A673 (cell line): ENCODE results near the gene MDFIC2. TPM values are rescaled to one million over a fixed set of nuclear protein-coding genes. Genes with fewer than 3 reads are reported as not detected.

Source experiments
- BruUV-seq: library from RNA; stranded (reverse); fragments of 400-500 nt; replicated peaks from 2 replicates; lab custom pipeline; 2021; lab: Mats Ljungman, UMichigan
- CTCF ChIA-PET: fragments of 300-600 bp; sonication (Branson Sonifier 250); formaldehyde crosslinking; loops from one replicate; lab custom pipeline; 2022; ENCODE audit warnings: antibody characterized with exemption; lab: Charles Lee
- POLR2A ChIA-PET: fragments of 300-600 bp; sonication (Branson Sonifier 250); formaldehyde crosslinking; loops from one replicate; lab custom pipeline; 2022; ENCODE audit warnings: antibody characterized with exemption; ENCODE audit not compliant: low non-redundant PET; lab: Charles Lee
- DNase-seq: peaks from one replicate; pipeline ENCODE4 v3.0.0-alpha.2; 2015; ENCODE audit warnings: low spot score
- H3K27ac ChIP-seq: fragments of 200-600 bp; sonication (generic); 2 replicates; pipeline ENCODE4 v1.5.1; 2016; ENCODE audit warnings: mixed run types, low read depth, mild to moderate bottlenecking, mixed read lengths, antibody characterized with exemption, low read length; ENCODE audit not compliant: poor library complexity, severe bottlenecking
- H3K27me3 ChIP-seq: fragments of 200-600 bp; sonication (generic); replicated peaks from 2 replicates; pipeline ENCODE4 v1.6.1; 2017; ENCODE audit warnings: mixed run types, low read depth, mild to moderate bottlenecking, mixed read lengths, antibody characterized with exemption, low read length; ENCODE audit not compliant: insufficient read depth, poor library complexity
- H3K36me3 ChIP-seq: fragments of 200-600 bp; sonication (generic); 2 replicates; pipeline ENCODE4 v1.6.1; 2016; ENCODE audit warnings: mixed run types, mild to moderate bottlenecking, mixed read lengths, antibody characterized with exemption, low read length; ENCODE audit not compliant: insufficient read depth, poor library complexity, severe bottlenecking
- H3K4me1 ChIP-seq: fragments of 200-600 bp; sonication (generic); 2 replicates; pipeline ENCODE4 v1.6.1; 2017; ENCODE audit warnings: mixed run types, mild to moderate bottlenecking, mixed read lengths, antibody characterized with exemption, low read length; ENCODE audit not compliant: insufficient read depth, poor library complexity, severe bottlenecking
- H3K4me3 ChIP-seq: fragments of 200-600 bp; sonication (generic); 2 replicates; pipeline ENCODE4 v1.5.1; 2016; ENCODE audit warnings: low read depth, mixed run types, mild to moderate bottlenecking, mixed read lengths, low read length; ENCODE audit not compliant: poor library complexity, severe bottlenecking
- H3K9me3 ChIP-seq: fragments of 200-600 bp; sonication (generic); 2 replicates; pipeline ENCODE4 v1.6.1; 2016; ENCODE audit warnings: mixed run types, low read depth, mild to moderate bottlenecking, mixed read lengths, antibody characterized with exemption, low read length; ENCODE audit not compliant: poor library complexity, severe bottlenecking
- EZH2 ChIP-seq: fragments of 200-600 bp; sonication (generic); IDR thresholded peaks from 2 replicates; pipeline ENCODE4 v1.6.1; 2017; ENCODE audit warnings: borderline replicate concordance, low read depth, mild to moderate bottlenecking, mixed read lengths, antibody characterized with exemption, low read length; ENCODE audit not compliant: poor library complexity, severe bottlenecking
- intact Hi-C: fragments of 100-400 bp; cut with micrococcal nuclease; formaldehyde crosslinking; loops from one replicate; pipeline ENCODE4 v1.10.0; 2022; ENCODE audit not compliant: unreplicated experiment
- total RNA-seq: library from RNA; stranded (reverse); gene quantifications from 2 replicates; pipeline ENCODE4 v1.2.3, GENCODE V29; 2021
- TF ChIP-seq, protein P1 (sequence below): fragments of 300-800, 200-600 bp; sonication (generic); conservative IDR thresholded peaks from 2 replicates; pipeline ENCODE4 v1.5.1; 2017; ENCODE audit warnings: low read depth, mild to moderate bottlenecking, antibody characterized with exemption, low read length, moderate library complexity, mixed read lengths

Gene MDFIC2
- total RNA-seq, 1 experiment from 2014 or later = not detected

DNA sequence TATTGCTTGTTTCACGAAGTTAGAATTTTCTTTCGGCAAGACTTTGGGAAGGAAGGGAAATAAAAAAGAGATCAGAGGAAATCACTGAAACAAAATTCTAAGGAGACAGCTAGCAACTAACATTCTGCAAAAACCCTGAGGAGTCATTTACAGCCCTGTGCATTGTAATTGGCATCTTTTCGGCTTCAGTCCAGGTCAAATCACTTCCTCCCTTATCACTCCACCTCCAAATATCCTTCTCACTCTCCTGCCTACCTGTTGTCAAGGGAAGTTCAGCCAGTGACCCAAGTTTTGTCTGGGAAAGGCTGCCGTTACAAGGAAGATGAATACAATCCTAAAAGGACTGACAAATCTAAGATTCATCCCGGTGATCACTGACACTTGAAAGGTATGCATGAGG lies 39.6 kb downstream of the MDFIC2 start:
- H3K27me3 ChIP-seq = no peaks in the 10 kb centered on the region
- no peak for DNase-seq
- POLR2A ChIA-PET = no interaction called here
- H3K4me1 ChIP-seq = no peaks in the 10 kb centered on the region
- no peak overlapping the region for H3K4me3 ChIP-seq
- CTCF ChIA-PET = no interaction called here
- H3K27ac ChIP-seq = no peak overlapping the region
- no peak for TF ChIP-seq EZH2
- TF ChIP-seq, protein P1, sequence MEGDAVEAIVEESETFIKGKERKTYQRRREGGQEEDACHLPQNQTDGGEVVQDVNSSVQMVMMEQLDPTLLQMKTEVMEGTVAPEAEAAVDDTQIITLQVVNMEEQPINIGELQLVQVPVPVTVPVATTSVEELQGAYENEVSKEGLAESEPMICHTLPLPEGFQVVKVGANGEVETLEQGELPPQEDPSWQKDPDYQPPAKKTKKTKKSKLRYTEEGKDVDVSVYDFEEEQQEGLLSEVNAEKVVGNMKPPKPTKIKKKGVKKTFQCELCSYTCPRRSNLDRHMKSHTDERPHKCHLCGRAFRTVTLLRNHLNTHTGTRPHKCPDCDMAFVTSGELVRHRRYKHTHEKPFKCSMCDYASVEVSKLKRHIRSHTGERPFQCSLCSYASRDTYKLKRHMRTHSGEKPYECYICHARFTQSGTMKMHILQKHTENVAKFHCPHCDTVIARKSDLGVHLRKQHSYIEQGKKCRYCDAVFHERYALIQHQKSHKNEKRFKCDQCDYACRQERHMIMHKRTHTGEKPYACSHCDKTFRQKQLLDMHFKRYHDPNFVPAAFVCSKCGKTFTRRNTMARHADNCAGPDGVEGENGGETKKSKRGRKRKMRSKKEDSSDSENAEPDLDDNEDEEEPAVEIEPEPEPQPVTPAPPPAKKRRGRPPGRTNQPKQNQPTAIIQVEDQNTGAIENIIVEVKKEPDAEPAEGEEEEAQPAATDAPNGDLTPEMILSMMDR = no peak
- BruUV-seq = no TSS peak
- H3K9me3 ChIP-seq = no peaks in the 10 kb centered on the region
- intact Hi-C loops = no loop called here
- no peaks in the 10 kb centered on the region for H3K36me3 ChIP-seq

DNA sequence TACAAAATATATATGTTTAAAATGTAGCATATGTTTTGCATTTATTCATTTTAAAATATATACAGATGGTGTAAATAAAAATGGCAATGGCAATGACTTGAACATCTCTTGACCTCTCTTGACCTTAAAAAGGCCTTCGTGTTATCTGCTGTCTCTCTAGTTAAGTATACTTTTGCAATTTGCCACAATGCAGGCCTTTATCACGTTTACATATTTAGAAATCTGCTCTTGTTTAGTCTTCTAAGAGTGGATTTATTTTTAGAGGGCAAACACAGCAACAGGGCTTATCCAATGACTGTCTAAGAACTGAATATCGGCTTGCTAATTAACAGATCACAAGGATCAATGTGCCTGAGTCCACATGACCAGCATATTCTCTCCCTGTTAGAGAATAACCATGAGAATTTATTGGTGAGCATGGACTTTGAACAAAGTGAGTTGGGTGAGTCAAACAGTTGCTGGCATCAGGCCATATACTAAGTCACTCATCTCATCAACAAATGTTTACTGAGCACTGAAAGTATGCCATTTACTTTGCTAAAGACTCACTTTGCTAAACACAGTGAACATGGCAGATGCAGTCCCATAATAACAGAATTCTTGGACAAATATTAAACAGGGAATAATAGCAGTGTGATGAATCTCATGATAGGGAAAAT lies 48.2 kb downstream of the MDFIC2 start:
- BruUV-seq = no TSS peak
- POLR2A ChIA-PET = no interaction called here

DNA sequence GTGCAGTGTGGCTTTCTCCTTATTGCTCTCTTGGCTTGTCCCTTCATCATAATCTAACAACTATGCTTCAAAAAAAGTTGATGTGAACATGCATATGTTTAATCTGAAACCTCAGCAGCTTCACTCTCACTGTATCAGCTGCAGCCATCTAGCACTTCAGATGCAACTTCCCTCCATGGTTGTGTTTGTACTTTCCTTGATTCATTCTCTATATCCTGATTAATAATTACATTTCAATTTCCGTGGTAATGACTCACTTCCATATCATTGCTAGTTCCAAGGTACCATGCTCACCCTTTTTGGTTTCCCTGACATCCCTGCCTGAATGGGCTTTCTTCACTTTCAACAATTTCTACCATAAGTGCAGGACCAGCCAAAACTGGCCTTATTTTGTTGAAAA lies 51.2 kb downstream of the MDFIC2 start:
- DNase-seq = no peak
- TF ChIP-seq, protein P1 = no peak
- no peak for TF ChIP-seq EZH2
- CTCF ChIA-PET = no interaction called here
- Histone ChIP-seq H3K27me3 (no peaks in the 10 kb centered on the region), H3K9me3 (no peaks in the 10 kb centered on the region), H3K27ac (no peak overlapping the region), H3K4me1 (no peaks in the 10 kb centered on the region), H3K36me3 (no peaks in the 10 kb centered on the region), H3K4me3 (no peak overlapping the region)
- intact Hi-C loops = no loop called here
- BruUV-seq = no TSS peak
- POLR2A ChIA-PET = no interaction called here

More for the DNA sequence above, 48.2 kb downstream of the MDFIC2 start:
- CTCF ChIA-PET = no interaction called here
- no peak for DNase-seq
- no peak overlapping the region for H3K27ac ChIP-seq
- no peaks in the 10 kb centered on the region for H3K4me1 ChIP-seq
- no peak for TF ChIP-seq EZH2
- TF ChIP-seq, protein P1 = no peak
- H3K27me3 ChIP-seq = no peaks in the 10 kb centered on the region
- H3K9me3 ChIP-seq = no peaks in the 10 kb centered on the region
- no peaks in the 10 kb centered on the region for H3K36me3 ChIP-seq
- intact Hi-C loops = no loop called here
- H3K4me3 ChIP-seq = no peak overlapping the region
